HG02943 (cell line): ENCODE results near the gene IRF2BP2.
A peak's percentile ranks its signal among the peaks of the same experiment; 100 is the strongest.

ENCODE experiments used
- ATAC-seq: cut with Tn5 transposase; IDR thresholded peaks from one replicate; pipeline ENCODE4 v1.9.1; 2021; ENCODE audit warnings: mild to moderate bottlenecking, low read depth, moderate library complexity; ENCODE audit not compliant: unreplicated experiment

IRF2BP2 gene

DNA sequence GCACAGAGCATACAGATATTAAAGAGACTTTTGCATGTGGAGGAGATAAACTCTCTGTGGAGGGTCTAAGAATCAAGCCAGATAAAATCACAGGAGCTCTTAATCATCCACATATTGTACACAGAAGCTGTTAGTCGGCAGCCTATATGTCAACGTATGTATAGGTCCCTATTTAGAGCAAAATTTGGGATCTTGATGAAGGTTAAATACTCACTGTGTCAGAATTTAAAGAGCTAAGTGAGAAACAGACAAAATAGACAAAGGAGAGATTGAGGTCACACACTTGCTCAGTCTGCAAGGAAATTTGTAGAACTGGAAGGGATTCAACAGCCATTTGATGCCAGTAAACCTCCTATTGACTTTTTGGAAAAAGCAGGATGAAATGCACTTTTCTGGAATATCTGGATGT is 4.1 kb upstream of the IRF2BP2 start:
- ATAC-seq, result no peak

DNA sequence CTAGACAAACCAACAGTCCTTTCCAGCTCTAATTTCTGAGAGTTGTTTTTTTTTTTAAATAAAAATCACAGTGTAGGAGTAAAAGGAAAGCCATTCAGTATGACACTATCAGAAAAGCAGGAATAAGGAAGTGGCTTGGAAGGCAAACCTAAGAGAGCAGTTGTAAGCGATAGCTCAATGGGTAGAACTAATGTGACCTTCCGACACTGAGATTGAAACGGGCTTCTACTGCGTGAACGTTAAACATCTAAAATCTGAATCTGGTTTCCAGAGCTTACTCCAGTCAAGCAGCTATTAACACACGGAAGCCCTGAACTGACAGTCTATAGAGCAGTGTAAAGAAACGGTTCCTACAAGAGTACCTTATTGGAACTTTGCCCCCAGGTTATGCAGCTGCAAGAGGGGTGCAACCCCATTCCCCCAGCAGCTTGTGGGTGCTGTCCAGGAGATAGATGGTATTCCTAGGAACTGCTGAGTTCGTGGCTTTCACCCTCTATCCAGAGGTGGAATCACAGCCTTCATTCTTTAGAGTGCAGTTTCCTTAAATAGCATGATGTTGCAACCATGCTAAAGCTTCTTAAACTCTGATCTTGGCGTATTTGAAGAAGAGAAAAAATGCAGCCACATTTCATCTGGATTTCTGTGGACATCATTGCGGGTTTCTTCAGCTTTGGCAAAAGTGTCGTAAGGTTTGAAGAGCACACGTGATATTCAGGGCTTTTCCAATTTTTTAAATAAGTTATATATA is 3.3 kb upstream of the IRF2BP2 start:
- ATAC-seq, result no peak

DNA sequence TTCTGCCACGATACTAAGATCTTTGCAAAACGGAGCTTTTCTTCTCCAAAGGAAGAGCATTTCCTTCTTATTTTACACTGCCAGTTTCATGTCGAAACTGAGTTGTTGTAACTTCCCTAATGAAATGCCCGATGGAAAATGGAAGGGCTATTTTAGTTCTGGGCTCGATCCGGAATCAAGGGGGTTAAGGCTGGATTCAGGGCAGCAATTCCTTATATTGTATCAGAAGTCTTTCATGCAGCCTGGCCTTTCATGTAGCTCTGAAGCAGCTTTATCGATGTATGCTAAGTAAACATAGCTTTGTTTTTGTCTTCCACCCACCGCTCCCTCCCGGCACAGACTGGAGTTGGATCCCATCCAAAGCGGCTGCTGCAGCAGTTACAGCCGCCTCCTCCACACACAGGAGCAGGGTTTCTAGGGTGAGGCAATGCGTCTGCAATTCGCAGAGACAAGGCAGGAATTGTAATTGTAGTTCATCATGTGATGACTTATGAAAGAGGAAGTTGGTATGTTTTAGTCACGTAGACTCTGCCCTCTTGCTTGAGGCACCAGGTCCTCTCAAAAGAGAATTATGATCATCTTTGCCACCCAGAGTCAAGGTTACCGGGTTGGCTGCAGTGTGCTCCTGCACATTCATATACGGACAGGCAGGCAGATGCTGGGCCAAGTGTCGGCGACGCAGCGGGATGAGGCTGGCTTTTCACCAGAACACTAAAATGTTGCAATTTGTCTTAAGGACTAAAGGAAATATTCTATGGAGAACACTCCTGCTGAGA is 2.6 kb upstream of the IRF2BP2 start:
- peak; percentile 38 for ATAC-seq

DNA sequence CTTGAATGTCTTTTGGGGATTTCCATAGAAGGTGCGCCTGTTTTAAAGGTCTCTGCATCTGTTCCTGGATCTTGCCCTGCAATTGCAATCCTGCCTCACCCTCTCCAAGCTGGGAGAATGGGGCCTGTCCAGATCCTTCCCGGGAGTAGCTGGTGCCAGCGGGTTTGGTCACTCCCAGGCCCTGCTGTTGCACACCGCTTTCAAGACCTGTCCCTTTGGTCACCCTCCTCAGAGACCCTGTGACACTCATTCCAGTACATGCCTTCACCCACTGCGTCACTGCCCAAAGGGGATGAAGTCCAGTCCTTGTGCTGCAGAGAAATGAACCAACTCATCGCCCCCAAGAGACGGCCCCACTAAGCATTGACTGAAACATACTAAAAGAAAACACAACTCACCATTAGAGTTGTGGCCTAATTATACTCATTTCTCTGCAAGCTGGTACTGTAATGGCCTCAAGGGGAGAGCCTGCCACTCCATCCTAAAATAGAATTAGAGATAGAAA is 1.9 kb upstream of the IRF2BP2 start:
- ATAC-seq, result no peak

DNA sequence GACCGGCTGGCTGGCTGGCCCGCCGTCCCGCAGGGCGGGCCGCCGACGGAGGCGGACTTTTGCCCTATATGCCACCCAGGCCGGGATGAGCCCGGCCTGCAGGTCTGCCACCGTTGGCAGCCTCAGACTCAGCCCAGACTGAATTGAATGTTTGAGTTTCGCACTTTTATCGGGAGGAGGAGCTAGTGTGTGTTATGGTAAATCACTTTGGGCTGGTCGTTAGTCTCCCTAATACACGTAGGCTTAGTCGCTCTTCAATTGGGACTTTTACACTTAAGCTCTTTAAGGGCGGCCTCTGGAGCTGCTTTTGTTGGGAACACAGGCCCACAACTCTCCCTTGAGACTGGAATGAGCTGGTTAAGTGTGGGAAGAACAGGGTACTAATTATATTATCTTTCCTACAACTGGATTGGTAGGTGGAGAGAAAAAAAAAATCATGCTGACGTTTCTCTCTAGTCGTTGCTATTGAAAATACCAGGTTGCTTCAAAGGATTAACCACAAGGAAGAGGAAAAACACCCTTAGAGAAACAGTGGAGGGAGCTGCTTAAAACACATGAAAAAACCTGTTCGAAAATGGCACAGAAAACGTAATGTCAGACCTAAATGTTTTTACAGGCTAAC is 1.4 kb upstream of the IRF2BP2 start:
- ATAC-seq, result peak; percentile 16

DNA sequence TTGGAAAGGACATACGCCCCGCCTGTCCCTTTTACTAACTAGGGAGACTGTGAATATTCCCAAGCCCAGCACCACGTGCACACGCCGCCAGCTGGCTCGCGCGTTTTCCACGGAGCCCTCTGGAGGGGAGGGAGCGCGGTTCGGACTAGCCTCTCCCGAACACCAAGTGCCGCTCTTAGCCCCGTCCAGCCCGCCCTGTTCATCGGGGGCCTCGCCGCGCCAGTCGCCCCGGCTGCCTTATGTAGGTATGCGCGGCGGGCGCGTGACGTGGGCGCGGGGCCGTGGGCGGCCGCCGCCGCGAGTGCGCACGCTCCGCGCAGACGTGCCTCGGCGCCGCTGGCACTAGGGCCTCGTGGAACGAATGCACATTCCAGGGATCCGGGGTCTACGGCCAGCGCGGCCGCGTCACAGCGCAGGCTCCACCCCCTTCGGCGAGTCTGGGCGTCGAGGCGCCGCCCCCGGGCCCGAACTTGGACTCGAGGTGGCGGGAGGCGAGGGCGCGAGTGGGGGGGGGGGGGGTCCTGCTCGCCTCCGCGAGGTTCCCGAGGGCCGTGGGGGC is 767 bp upstream of the IRF2BP2 start:
- peak; percentile 34 for ATAC-seq

DNA sequence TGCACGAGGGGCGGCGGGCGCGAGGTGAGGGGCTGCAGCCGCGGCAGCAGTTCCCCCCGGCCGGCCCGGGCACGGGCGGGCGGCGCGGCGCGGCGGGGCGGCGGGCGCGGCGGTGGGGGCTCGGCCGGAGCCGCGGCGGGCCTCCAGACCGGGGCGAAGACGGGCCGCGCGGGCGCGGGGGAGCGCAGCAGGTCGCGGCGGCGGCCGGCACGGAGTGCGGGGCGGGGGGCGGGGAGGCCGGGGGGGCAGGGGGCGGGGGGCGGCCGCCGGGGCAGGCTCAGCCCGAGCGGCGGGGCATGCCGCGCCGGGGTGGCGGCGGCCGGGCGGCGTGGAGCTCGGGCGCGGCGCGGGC is 311 bp downstream of the IRF2BP2 start:
- no peak for ATAC-seq

DNA sequence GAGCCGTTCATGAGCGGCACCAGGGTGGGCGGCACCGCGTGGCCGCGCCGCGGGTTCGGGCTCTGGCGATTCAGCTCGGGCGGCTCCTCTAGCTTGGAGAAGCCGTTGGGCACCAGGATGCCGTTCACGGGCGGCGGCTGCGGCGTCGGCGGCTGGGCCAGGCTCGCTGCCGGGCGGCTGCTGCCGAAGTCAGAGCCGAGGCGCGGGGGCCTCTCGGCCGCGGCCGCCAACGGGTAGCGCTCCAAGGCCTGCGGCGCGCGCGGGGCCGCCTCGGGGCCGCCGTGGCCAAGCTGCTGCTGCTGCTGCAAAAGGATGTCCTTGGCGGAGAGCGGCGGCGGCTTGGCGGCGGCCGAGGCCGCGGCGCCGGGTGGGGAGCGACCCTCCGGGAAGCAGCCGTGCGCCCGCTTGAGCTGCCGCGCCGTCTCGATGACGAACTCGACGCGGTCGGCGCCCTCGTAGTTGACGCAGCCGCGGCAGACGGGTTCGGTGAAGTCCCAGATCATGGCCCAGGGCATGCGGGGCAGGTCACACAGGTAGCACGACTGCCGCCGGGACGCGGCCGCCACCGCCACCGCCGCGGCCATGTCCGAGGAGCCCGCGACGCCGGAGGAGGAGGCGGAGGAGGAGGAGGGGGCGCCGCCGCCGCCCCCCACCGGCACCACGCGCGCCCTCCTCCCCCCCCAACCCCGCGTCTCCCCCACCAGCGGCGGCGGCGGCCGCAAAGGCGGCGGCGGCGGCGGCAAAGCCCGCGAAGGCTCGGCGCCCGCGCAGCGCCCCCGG is 877 bp downstream of the IRF2BP2 start:
- no peak for ATAC-seq

DNA sequence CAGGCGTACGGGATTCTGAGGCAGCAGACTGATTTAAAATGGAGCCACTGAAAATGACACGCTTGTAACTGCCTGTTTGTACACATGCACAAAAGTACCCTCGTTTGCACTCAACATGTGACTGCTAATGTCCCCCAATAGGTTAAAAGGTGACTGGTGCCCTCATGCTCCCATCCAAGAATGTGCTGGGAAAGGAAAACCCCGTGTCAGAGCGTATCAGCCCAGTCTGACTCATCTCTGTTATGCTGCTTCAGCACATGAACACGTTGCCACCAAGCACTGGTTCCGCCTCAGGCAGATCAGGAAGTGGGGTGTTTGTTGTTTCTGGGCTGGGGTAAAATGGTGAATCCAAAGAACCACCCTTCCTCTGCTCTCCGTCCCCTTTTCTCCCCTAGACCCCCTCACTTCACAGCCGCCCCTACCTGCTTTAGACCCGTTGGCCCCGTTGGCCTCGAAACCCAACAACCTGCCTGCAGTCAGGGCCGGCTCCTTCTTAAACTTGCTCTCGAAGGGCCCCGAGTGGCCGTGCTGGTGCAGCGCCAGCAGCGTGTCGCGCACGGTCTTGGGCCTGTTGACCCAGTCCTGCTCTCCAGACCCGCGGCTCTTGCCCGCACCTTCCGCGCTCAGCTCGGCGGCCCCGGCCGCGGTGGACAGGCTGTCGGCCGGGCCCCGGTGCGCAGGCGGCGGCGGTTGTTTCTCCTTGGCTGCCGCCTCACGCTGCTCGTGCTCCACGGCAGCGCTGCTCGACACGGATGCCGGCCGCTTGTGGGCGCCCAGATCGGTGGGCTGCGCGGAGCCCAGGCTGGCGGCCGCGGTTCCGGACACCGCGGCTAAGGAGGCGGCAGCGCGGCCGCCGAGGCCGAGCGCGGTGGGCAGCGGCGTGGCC is 1.7 kb downstream of the IRF2BP2 start:
- ATAC-seq, result peak; percentile 29

DNA sequence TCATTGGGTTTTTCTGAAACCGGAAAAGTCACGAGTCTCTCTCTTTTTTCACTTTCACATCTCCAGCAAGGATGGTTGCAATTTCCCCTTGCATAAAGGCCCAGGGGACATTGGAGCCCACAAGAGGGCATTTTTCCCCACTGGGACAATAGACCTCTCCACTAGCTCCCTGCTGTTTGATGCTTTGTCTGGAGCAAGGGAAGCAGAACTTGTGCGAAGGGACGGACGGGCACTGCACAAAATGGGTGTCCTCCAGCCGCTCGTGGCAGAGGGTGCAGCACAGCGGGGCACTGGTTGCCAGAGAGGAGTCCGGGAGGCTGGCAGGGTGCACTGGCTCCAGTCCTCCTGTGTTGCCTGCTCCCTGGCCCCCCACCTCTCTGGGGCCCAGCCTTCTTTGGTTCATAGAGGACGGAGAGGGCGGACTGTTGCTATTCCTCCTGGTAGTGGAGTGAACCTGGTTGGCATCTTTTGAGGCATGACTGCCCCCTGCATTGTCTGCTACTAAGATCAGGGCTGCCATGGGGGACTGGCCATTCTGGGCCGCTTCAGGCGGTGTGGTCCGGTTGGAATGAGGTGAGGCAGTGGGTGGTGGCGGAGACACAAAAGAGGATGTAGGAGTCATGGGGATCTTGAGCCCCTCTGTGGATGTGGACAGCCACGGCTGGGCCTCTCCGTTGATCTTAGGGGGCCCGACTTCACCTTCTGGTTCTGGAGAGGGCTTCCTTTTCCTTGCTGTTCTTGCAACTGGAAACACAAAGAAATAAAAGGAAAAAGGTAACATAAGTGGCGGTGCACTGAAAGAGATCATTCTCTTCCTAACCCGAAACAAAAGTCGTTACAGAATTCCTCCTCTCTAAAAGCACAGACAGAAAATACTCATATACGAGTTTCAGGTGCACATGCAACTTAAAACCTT is 2.6 kb downstream of the IRF2BP2 start:
- no peak for ATAC-seq

DNA sequence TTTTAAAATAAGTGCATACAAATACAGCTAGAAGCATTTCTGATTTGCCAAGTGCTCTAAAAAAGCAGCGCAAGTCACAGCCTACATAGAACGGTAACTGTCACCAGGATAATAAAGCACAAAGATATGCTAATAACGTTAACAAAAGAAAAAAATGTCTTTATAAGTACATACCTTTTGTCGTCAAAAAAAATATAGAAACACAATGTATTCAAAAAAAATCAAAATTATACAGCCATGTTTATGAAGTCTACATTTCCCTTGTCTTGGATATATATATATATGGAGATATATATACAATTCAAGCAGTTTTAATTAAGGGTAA is 3.2 kb downstream of the IRF2BP2 start:
- ATAC-seq, result no peak

DNA sequence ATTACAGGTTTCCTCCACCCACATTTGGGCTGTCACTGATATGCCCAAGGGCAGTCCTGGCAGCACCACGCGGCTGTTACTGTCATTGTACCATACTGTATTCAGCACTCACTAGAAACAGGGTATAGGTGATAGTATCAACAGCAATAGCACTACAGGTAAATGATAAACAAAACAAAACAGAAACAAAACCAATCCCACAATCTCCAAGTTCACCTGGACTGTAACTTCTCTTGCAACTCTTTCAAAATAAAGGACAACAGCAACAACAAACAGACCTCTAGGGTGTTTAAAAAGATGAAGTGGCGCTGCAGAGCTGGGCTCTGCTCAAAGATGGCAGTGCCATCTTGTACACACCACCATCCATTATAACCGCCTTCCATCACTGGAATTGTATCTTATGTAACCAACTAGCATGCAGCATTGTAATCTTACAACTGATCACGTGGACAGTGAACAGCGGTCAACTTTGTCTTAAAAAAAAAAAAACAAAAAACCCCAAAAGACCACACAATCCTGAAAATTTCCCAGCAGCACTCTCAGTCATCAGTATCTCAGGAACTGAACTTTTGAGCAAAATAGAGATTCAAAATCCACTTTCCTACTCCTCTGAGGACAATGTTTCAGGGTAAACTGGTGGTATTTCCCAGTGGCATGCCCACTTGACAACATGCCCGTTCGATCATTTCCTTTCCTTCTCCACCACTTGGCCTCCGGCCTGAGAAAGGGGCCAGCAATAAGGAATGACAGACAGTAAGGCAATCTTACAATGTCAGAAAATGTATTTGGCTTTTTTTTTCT is 3.8 kb downstream of the IRF2BP2 start:
- no peak for ATAC-seq

DNA sequence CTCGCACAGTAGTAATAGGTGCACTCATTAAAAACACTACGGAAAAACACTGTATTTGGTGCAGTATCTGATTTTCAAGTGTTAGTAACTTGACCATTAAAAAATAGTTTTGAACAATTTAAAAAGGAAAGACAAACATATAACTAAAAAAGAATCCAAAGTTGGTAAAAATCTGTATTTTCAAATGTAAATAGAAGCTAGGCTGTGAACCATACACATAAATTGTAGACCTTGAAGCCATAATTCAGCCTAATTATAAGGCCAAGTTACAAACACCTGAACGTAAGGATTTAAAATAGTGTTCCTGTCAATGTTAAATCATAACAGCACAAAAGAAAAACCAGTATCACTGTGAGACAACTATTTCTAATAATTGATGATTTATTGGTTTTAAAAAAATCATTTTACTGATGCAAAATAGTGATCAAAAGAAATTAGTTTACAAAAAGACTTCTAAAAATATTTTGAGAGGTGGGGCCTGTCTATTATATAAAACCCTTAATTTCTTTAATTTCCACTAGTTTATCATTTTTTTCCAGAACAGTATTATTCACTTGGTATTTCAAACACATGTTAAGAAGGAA is 4.5 kb downstream of the IRF2BP2 start:
- ATAC-seq, result no peak

DNA sequence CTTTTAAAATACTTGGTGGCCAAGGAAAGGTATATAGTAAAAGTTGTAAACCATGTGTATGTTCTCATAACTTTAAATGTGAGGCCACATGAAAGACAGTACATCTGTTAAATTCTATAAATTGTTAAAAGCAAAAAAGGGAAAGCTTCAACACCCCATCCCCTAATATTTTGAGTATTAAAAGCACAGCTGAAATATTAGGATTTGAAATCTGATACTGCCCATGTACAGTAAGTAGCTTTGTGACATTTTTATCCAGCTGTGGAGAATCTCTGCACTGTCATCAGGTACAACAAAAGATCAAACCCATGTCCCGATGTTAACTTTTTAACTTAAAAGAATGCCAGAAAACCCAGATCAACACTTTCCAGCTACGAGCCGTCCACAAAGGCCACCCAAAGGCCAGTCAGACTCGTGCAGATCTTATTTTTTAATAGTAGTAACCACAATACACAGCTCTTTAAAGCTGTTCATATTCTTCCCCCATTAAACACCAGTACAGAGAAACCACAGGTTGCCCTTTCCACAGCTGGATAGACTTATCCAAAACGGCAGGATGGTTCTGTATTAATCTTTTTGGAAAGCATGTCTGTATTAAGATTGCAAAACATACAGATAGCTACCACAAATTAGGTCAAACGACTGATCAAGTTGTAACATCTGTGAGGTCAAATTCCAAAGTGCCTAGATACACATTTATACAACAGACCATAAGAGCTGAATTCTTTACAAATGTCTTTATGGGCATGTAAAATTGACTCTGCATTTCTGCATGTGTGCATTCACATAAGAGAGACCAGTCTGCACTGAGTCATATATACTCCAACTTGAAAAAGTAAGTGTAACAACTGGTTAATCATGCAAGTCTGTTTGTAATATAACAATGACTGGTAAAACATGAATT is 5.2 kb downstream of the IRF2BP2 start:
- no peak for ATAC-seq

DNA sequence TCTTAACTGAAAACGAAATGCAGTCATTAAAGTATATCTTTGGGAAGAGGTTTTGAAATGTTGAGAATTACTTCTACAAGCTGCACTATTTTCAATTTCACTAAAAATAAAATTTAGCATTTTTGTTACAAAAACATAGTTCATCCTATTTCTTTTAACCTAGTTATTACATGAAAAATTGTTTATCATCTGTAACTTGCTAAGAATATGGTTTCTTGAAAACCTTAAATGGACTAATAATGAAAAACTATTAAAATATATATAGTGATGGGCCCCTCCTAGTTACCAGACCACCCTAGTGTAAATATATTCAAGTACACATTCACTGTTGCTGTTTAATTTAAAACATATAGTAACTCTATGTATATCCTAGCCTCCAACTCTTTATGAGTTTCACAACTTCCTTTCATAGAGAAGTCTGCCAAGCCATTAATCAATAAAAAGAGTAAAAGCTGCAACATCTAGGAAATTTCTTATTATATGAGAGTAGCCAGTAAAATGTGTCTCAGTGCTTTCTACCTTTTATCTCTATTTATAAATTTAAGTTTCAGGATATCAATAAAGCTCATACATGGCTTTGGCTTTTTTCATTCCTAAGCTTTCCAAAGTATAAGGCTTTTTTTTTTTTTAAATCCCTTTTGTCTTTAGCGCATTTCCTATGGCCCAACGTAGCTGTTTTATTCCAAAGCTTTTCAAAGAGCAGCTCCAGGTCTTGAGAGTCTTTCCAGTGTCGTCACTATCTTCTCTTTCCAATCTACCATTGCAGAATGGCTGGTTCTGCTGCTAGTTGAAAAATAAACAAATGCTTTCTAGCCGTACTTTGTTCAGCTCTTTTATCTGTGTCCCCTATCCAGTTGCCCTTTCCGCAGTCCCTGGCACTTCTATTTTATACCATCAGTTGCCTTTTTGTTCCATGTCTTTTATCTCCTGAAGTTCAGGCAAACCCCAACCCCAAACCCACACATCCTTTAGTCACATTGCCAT is 6.5 kb downstream of the IRF2BP2 start:
- no peak for ATAC-seq
